ENCODE data around the gene PRRX2. TPM values are rescaled to one million over a fixed set of nuclear protein-coding genes. Genes with fewer than 3 reads are reported as not detected.

PRRX2 gene
- total RNA-seq, 1 donor from 2014 or later = 112 TPM

DNA sequence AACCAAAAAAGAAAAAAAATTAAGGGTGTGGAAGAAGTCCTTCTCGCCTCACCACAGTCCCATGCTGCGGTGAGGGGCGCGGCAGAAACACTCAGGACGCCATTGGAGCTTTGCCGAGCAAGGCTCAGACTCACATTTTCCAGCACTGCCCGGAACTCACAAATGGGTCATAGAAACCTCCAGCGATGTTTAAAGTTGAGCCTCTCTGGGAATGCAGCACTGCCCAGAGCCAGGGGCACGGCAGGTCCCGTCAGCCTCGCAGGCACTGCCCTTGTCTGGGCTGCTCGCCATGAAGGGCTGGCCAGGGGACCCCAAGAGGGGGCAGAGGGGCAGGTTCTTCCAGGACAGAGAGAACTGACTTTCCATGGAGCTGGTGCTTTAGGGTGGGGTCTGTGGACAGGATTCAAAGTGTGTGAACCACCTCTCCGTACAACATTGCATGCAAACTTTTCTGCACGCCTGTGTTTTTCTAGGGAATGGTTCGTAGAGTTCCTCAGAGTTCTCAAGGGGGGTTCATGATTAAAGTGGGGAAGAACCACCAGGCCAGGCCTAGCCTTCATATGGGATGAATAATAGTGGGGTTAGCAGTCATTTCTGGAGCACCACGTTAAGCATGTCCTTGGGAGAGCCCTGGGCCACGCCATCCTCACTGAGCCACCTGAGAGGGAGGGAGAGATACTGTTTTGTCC is 38.4 kb downstream of the PRRX2 start:
- intact Hi-C loops (cut with DNase I) = loop anchor here (1.0 to 5.0 kb wide), 2 partner anchors 8 to 222 kb away; no protein-coding TSS in a partner anchor
- Histone ChIP-seq H3K27ac (peak overlapping the region; percentile 95 to 97), H3K27me3 (no peaks in the 10 kb centered on the region), H3K36me3 (no peaks in the 10 kb centered on the region), H3K9me3 (no peaks in the 10 kb centered on the region), H3K4me1 (peaks cover 17 to 37% of the 10 kb centered on the region in 2 donors), H3K4me3 (peak overlapping the region in 1 of 2 donors; percentile 36)
- peak; percentile 31 to 91 for DNase-seq (ENCODE audit: low spot score in 2 of 2)
- TF ChIP-seq, protein P1, sequence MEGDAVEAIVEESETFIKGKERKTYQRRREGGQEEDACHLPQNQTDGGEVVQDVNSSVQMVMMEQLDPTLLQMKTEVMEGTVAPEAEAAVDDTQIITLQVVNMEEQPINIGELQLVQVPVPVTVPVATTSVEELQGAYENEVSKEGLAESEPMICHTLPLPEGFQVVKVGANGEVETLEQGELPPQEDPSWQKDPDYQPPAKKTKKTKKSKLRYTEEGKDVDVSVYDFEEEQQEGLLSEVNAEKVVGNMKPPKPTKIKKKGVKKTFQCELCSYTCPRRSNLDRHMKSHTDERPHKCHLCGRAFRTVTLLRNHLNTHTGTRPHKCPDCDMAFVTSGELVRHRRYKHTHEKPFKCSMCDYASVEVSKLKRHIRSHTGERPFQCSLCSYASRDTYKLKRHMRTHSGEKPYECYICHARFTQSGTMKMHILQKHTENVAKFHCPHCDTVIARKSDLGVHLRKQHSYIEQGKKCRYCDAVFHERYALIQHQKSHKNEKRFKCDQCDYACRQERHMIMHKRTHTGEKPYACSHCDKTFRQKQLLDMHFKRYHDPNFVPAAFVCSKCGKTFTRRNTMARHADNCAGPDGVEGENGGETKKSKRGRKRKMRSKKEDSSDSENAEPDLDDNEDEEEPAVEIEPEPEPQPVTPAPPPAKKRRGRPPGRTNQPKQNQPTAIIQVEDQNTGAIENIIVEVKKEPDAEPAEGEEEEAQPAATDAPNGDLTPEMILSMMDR (IDR thresholded peaks at IDR 0.05) = no peak

DNA sequence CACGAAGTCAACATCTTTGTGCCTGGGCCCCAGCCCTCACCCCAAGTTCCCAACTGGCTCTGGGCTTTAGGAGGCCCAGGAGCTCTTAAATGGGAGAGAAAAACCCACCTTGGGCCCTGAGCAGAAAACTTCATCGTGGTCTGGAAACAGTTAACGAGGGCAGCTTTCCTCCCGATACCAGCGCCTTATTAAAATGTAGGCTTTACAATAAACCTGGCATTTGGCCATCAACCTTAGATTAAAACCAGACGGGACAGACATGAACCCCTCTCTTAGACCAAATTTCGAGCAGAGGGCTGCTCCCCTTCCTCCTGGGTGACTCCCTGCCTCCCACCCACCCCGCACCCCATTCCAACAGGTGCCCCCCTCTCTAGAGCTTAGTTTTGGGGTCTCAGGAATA is 39.4 kb downstream of the PRRX2 start:
- no peaks in the 10 kb centered on the region for H3K9me3 ChIP-seq
- intact Hi-C loops (cut with DNase I) = loop anchor here (1.0 to 5.0 kb wide), 2 partner anchors 7 to 223 kb away; no protein-coding TSS in a partner anchor
- no peak for DNase-seq (ENCODE audit: low spot score in 2 of 2)
- H3K36me3 ChIP-seq = no peaks in the 10 kb centered on the region
- peaks cover 19 to 43% of the 10 kb centered on the region in 2 donors for H3K4me1 ChIP-seq
- no peaks in the 10 kb centered on the region for H3K27me3 ChIP-seq
- peak overlapping the region; percentile 95 to 97 for H3K27ac ChIP-seq
- no peak overlapping the region for H3K4me3 ChIP-seq
- TF ChIP-seq, protein P1 (IDR thresholded peaks at IDR 0.05) = no peak

DNA sequence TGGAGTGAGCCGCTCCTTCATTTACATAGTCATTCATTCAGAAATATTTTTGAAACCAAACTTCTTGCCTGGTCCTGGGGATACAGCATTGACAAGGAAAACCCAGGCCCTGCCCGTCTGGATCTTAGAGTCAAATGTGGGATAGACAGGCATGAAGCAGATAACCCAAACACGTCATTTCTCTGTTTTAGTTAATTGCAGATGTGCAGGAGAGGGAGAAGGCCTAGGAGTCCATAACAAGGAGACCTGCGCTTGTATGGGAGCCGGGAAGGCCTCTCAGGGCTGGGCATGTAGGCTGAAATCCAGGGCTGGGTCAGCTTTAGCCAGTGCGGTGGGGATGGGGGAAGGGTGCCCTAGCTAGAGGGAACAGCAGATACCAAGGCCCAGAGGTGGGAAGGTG is 43.3 kb downstream of the PRRX2 start:
- no peak for DNase-seq (ENCODE audit: low spot score in 2 of 2)

DNA sequence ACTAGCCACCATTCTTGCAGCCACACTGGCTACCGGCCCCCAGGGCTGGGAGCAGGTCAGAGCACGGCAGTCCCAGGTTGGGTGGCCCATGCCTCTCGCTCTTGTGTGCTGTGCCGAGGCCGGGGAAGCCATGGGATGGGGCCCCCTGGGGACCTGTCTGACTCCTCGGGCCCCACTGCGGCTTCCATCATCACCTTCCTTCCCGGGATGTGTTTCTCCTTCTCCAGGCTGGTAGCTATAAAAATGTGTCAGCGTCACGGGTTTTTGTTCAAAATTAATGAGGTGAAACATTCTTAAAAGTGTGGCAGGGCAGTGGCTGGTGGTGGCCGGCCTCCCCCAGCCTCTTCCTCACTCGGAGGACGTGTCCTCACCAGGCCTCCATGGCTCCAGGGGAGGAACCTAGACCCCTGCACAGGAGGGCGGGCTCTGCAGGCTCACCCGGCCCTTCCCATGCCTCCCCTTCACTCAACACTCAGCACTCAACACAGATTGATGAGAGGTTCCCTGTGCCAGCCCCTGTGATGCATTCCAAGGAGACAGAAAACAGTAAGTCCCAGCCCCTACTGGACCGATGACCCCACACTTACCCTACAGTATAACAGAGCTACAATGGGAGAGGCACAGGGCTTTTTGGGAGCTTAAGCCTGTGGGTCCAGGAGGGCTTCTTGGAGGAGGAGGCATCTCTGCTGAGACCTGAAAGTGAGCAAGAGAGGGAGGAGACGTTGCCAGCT is 44.2 kb downstream of the PRRX2 start:
- H3K9me3 ChIP-seq = no peaks in the 10 kb centered on the region
- peak overlapping the region in 1 of 2 donors; percentile 0 for H3K4me3 ChIP-seq
- TF ChIP-seq, protein P1 (IDR thresholded peaks at IDR 0.05) = no peak
- H3K27ac ChIP-seq = peak overlapping the region; percentile 84 to 91
- intact Hi-C loops (cut with DNase I) = loop anchor here (10.0 kb wide), 1 partner anchor 315 kb away; no protein-coding TSS in a partner anchor
- DNase-seq (ENCODE audit: low spot score in 2 of 2) = no peak
- H3K27me3 ChIP-seq = no peaks in the 10 kb centered on the region
- no peaks in the 10 kb centered on the region for H3K36me3 ChIP-seq
- peaks cover 29 to 65% of the 10 kb centered on the region in 2 donors for H3K4me1 ChIP-seq

More for the DNA sequence above, 43.3 kb downstream of the PRRX2 start:
- no peaks in the 10 kb centered on the region for H3K9me3 ChIP-seq
- H3K4me3 ChIP-seq = peak overlapping the region in 1 of 2 donors; percentile 0
- H3K27ac ChIP-seq = peak overlapping the region; percentile 84 to 91
- TF ChIP-seq, protein P1 (IDR thresholded peaks at IDR 0.05) = no peak
- intact Hi-C loops (cut with DNase I) = no loop called here
- H3K36me3 ChIP-seq = no peaks in the 10 kb centered on the region
- no peaks in the 10 kb centered on the region for H3K27me3 ChIP-seq
- H3K4me1 ChIP-seq = peaks cover 29 to 65% of the 10 kb centered on the region in 2 donors

DNA sequence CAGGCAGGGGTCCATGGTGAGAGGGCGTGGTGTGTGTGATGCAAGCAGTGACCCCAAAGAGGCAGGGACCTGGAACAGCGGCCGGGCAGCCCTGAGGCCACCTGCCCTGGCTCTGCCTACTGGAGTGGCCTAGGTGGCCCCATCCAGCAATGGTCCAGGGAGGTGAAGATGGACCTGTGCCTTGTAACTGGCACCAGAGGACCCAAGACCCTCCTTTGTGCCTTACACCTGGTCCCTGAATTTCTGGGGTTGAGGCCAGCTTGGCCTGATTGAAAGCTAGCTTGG is 44.7 kb downstream of the PRRX2 start:
- Histone ChIP-seq H3K36me3 (no peaks in the 10 kb centered on the region), H3K27ac (peak overlapping the region; percentile 84 to 91), H3K9me3 (no peaks in the 10 kb centered on the region), H3K4me1 (peaks cover 27 to 65% of the 10 kb centered on the region in 2 donors), H3K4me3 (no peak overlapping the region), H3K27me3 (no peaks in the 10 kb centered on the region)
- TF ChIP-seq, protein P1 (IDR thresholded peaks at IDR 0.05) = no peak
- intact Hi-C loops (cut with DNase I) = loop anchor here (10.0 kb wide), 1 partner anchor 315 kb away; no protein-coding TSS in a partner anchor
- no peak for DNase-seq (ENCODE audit: low spot score in 2 of 2)
